ENCODE measurements around the gene SOX18.
"Not testable (repeated sequence)": the region's sequence is repeated elsewhere in the genome, so short reads cannot be mapped to it uniquely, and the experiment has no call there.

The SOX18 gene

GRCh38 chr20:64023361-64024140, 25.9 kb downstream of the SOX18 start:
- DNase-seq (ENCODE audit: low spot score): no peak

DNA sequence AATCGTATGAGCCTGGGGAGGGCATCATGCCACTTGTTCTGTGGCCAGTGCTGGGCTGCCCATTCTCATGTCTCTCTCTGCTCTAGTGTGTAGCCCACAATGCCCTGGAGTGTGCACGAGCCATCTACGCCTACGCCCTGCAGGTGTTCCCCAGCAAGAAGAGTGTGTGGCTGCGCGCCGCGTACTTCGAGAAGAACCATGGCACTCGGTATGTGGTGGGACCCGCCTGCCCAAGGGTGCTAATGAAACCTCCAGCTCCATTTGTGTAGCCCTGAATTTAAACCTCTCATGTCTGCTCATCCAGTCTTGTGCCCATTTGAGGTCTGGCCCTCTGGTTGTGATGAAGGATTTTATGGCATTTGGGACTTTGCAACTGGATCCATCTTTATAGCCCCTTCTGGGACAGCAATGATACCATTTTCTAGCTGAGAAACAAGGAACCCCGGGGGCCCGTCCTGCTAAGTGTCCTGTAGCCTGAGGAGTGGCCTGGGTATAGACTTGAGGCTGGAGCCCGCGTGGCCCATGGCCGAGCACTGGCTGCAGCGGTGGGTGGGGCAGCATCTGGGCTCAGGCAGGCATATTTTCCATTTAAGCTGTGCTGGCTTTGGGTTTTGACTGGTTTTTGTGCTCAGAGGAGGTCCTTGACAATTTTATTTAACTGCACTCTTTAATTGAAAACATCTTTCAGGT, 26.6 kb downstream of the SOX18 start:
- FAIRE-seq (no peak), DNase-seq (ENCODE audit: low spot score) (no peak)

More at GRCh38 chr20:64023361-64024140, 25.9 kb downstream of the SOX18 start:
- FAIRE-seq: no peak

- DNase-seq (ENCODE audit: low spot score): no peak
- peak; percentile 63 for FAIRE-seq
Observed at GRCh38 chr20:64021124-64021975, 28.1 kb downstream of the SOX18 start.

DNA sequence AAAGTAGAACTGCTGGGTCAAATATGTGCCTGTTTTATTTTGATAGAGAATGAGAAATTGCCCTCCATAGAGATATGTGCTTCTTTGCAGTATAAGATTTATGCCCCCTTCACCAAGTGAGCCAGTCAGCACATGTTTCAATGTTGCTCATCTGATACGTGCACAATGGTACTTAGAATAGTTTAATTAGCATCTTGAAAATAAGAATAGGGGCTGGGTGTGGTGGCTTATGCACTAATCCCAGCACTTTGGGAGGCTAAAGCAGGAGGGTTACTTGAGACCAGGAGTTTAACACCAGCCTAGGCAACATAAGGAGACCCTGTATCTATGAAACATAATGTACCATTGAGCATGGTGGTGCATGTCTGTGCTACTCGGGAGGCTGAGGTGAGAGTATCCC, 33.8 kb downstream of the SOX18 start:
- no peak for DNase-seq (ENCODE audit: low spot score)
- FAIRE-seq: no peak

- not testable (repeated sequence) for DNase-seq (ENCODE audit: low spot score); FAIRE-seq
Observed at GRCh38 chr20:64012385-64013154, 36.9 kb downstream of the SOX18 start.

GRCh38 chr20:64011366-64011779, 38.1 kb downstream of the SOX18 start:
- DNase-seq (ENCODE audit: low spot score) (no peak), FAIRE-seq (no peak)

DNA sequence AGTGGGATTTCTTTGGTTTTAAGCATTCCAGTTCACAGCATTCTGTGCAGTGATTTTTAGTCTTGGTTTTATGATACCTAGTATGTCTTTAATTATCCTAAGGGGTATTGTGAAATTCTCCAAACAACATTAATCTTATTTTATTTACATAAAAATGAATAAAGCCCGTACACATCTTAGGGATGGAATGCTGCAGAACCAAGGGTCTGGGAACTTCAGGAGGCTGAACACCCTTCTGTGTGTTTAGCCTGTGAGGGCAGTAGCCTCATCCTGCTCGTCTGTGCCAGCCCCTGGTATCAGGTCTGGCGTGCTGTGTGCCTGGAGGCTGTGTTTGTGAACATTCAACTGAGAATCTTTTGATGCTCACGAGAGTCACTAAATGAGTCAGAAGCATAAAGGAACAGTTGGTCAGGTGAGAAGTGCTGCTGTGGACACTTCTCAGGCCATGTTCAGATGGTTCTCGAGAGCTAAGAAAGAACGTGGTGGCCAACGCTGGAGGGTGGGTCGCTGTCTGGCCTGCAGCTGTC, 38.7 kb downstream of the SOX18 start:
- DNase-seq (ENCODE audit: low spot score): no peak
- FAIRE-seq: no peak

DNA sequence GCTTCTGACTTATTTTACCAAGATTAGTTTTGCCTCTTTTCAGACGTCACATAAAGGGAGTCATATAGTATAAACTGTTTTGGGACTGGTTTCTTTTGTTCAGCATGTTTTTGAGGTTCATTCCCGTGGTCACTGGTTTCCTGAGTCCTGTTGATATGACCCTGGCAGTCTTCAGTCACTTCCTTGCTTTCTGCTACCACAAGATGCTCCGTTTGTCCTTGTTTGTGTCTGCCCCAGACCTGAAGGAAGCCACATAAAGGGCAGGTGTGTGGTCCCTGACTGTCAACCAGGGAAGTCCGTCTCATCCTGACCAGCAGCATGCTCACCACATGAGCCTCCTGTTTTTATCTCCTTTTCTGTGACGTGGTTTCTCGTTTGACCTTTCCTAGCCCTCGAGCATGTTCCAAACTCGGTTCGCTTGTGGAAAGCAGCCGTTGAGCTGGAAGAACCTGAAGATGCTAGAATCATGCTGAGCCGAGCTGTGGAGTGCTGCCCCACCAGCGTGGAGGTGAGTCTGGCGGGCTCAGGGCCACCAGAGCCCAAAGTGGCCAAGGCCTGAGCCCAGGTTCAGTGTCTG, 39.5 kb downstream of the SOX18 start:
- no peak for DNase-seq (ENCODE audit: low spot score)
- FAIRE-seq: no peak

- FAIRE-seq (no peak), DNase-seq (ENCODE audit: low spot score) (no peak)
Observed at GRCh38 chr20:64006902-64007301, 42.5 kb downstream of the SOX18 start.

DNA sequence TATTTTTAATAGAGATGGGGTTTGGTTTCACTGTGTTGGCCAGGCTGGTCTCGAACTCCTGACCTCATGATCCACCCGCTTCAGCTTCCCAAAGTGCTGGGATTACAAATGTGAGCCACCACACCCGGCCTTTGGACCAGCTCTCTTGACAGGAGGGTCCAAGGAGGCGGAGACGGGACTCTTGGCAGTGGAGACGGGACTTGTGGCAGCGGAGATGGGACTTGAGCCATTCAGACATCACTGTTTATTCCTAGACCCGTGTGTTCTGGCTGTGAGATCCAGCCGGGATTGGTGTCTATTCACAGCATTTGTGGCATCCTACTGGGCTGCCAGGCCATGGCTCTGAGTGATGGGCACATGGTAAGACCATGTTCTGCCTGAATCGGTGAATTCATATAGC, 42.9 kb downstream of the SOX18 start:
- no peak for FAIRE-seq
- DNase-seq (ENCODE audit: low spot score): no peak

DNA sequence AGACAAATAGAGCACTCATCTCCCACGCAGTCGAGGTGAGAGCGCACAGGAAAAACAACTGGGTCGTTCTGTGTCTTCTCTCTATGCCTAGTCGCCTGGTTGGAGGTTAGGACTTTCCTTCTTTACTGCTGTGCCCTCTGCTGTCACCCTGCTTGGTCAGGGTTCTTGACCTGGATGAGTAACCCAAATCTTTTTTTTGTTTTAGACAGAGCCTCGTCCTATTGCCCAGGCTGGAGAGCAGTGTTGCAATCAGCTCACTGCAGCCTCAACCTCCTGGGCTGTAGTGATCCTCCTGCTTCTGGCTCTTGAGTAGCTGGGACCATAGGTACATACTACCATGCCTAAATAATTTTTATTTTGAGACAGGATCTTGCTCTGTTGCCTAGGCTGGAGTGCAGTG, 44.0 kb downstream of the SOX18 start:
- FAIRE-seq (no peak), DNase-seq (ENCODE audit: low spot score) (no peak)

GRCh38 chr20:64003960-64004725, 45.3 kb downstream of the SOX18 start:
- FAIRE-seq (no peak), DNase-seq (ENCODE audit: low spot score) (no peak)

GRCh38 chr20:64001607-64002011, 47.8 kb downstream of the SOX18 start:
- no peak for FAIRE-seq
- DNase-seq (ENCODE audit: low spot score): no peak

- no peak for DNase-seq (ENCODE audit: low spot score)
- no peak for FAIRE-seq
Observed at GRCh38 chr20:64000906-64001305, 48.5 kb downstream of the SOX18 start.
